GM12878 (cell line): Measurements from ENCODE around the gene B3GNT9. TPM values are rescaled to one million over a fixed set of nuclear protein-coding genes. Genes with fewer than 3 reads are reported as not detected.

Experiments
- ATAC-seq: fragments of 200-7000 bp; cut with Tn5 transposase; 3 replicates; pipeline ENCODE4 v1.9.1; 2020; ENCODE audit warnings: mild to moderate bottlenecking, moderate library complexity
- BruUV-seq: library from RNA; stranded (reverse); fragments of 400-500 nt; replicated peaks from 2 replicates; lab custom pipeline; 2021; lab: Mats Ljungman, UMichigan
- CTCF ChIA-PET: fragments of 300-600 bp; sonication (Branson Sonifier 250); formaldehyde crosslinking; extraction: SDS; loops from one replicate; lab custom pipeline; 2021; ENCODE audit warnings: inconsistent platforms; lab: Yijun Ruan, JAX
- POLR2A ChIA-PET: fragments of 350-600 bp; formaldehyde crosslinking; extraction: SDS; loops from one replicate; lab custom pipeline; 2021; ENCODE audit warnings: inconsistent platforms; lab: Charles Lee
- RAD21 ChIA-PET: fragments of 300-600 bp; sonication (Branson Sonifier 250); formaldehyde crosslinking; loops from one replicate; lab custom pipeline; 2023; ENCODE audit warnings: antibody characterized with exemption; ENCODE audit not compliant: unreplicated experiment; lab: Charles Lee
- SMC1A ChIA-PET: fragments of 300-600 bp; sonication (Branson Sonifier 250); formaldehyde crosslinking; loops from one replicate; lab custom pipeline; 2023; ENCODE audit not compliant: unreplicated experiment, uncharacterized antibody; lab: Charles Lee
- DNase-seq: peaks from one replicate; pipeline ENCODE4 v3.0.0-alpha.2; 2011; ENCODE audit warnings: low read depth, low spot score
- FAIRE-seq: peaks from 3 replicates; lab custom pipeline; 2011; peaks lifted over from hg19 to GRCh38; lab: Jason Lieb, UNC
- H2AFZ ChIP-seq: 2 replicates; pipeline ENCODE4 v1.6.0; 2011; ENCODE audit warnings: low read depth, low read length, control low read depth; ENCODE audit not compliant: control insufficient read depth
- H3K27ac ChIP-seq: 2 replicates; pipeline ENCODE4 v1.5.1; 2011; ENCODE audit warnings: control low read depth; ENCODE audit not compliant: control insufficient read depth, insufficient read depth
- H3K27me3 ChIP-seq, 2 experiments: replicated peaks in 1 of 2; 2 replicates each; pipeline versions ENCODE4 v1.6.0 to v1.6.1; 2011; ENCODE audit warnings: low read length in 1 of 2; ENCODE audit not compliant: control insufficient read depth in 2 of 2, insufficient read depth in 2 of 2
- H3K36me3 ChIP-seq, 2 experiments: 2 replicates each; pipeline ENCODE4 v1.5.1; 2011; ENCODE audit warnings: low read length in 1 of 2; ENCODE audit not compliant: control insufficient read depth in 2 of 2, insufficient read depth in 2 of 2
- H3K4me1 ChIP-seq: 2 replicates; pipeline ENCODE4 v1.6.1; 2011; ENCODE audit warnings: mild to moderate bottlenecking, low read length, moderate library complexity, mixed read lengths; ENCODE audit not compliant: control insufficient read depth, insufficient read depth
- H3K4me2 ChIP-seq: 2 replicates; pipeline ENCODE4 v1.6.0; 2011; ENCODE audit warnings: control low read depth; ENCODE audit not compliant: control insufficient read depth, insufficient read depth
- H3K4me3 ChIP-seq: fragments of 200-600 bp; sonication (generic); 2 replicates; pipeline ENCODE4 v1.5.1; 2016
- H3K79me2 ChIP-seq: 2 replicates; pipeline ENCODE4 v1.6.0; 2011; ENCODE audit warnings: low read length; ENCODE audit not compliant: control insufficient read depth, insufficient read depth
- H3K9ac ChIP-seq: 2 replicates; pipeline ENCODE4 v1.8.0; 2011; ENCODE audit warnings: low read length, control low read depth, mixed read lengths; ENCODE audit not compliant: control insufficient read depth, insufficient read depth
- H3K9me3 ChIP-seq: replicated peaks from 3 replicates; pipeline ENCODE4 v1.5.1; 2011; ENCODE audit warnings: mild to moderate bottlenecking, low read length; ENCODE audit not compliant: control insufficient read depth, insufficient read depth
- H4K20me1 ChIP-seq: 2 replicates; pipeline ENCODE4 v1.6.0; 2011; ENCODE audit not compliant: control insufficient read depth, insufficient read depth
- CHD1 ChIP-seq: IDR thresholded peaks from 2 replicates; pipeline ENCODE4 v1.6.1; 2012; ENCODE audit warnings: low read depth, low read length, improper control_type of control experiment
- GATAD2B ChIP-seq: fragments of 450-650 bp; conservative IDR thresholded peaks from 2 replicates; pipeline ENCODE4 v1.6.1; 2017; ENCODE audit warnings: low read depth, mild to moderate bottlenecking, moderate library complexity
- HCFC1 ChIP-seq: fragments of 150-350 bp; IDR thresholded peaks from 2 replicates; pipeline ENCODE4 v1.6.1; 2014; ENCODE audit warnings: low read length
- KLF5 ChIP-seq: fragments of 450-650 bp; IDR thresholded peaks from 2 replicates; pipeline ENCODE4 v1.6.1; 2014; ENCODE audit warnings: mild to moderate bottlenecking; ENCODE audit not compliant: partially characterized antibody
- NR2F1 ChIP-seq: fragments of 450-650 bp; conservative IDR thresholded peaks from 2 replicates; pipeline ENCODE4 v1.6.1; 2017; ENCODE audit warnings: mild to moderate bottlenecking
- SMAD1 ChIP-seq: fragments of 450-650 bp; IDR thresholded peaks from 2 replicates; pipeline ENCODE4 v1.6.1; 2018; ENCODE audit warnings: mild to moderate bottlenecking, low read depth; ENCODE audit not compliant: partially characterized antibody
- WGBS: methylation state at CpG from one replicate; pipeline ENCODE4 v1.1.6; 2016; ENCODE audit warnings: low lambda C conversion rate; ENCODE audit not compliant: insufficient replicate concordance, insufficient coverage; ENCODE audit errors: missing lambda C conversion rate; 5-methylcytosine and 5-hydroxymethylcytosine counted together
- in situ Hi-C: fragments of 300-500 bp; cut with MboI; formaldehyde crosslinking; loops from 9 replicates; pipeline ENCODE4 v1.14.3; 2018; ENCODE audit warnings: mixed read lengths
- intact Hi-C: fragments of 100-400 bp; cut with micrococcal nuclease; formaldehyde crosslinking; loops from one replicate; pipeline ENCODE4 v1.14.2; 2022; ENCODE audit not compliant: unreplicated experiment
- polyA plus RNA-seq, 11 experiments: library from polyadenylated mRNA; depleted of rRNA in 4 of 11; unstranded in 6 of 11; stranded (reverse) in 5 of 11; fragments of >200 nt; fragmentation: Nextera tagmentation in 4 of 11; fragmentation: Illumina TruSeq in 1 of 11; extraction: Ambion mirVana in 4 of 11; extraction: Trizol in 1 of 11; gene quantifications; 1 replicate in 1 of 11; 2 replicates in 10 of 11; pipeline versions ENCODE4 v1.2.1 to v1.2.3, GENCODE V29; 2011 to 2016; ENCODE audit warnings: inconsistent platforms in 2 of 11, missing spikeins in 2 of 11, low read depth in 1 of 11
- total RNA-seq, 4 experiments: library from RNA; depleted of rRNA in 3 of 4; stranded (reverse); fragments of >200 nt in 3 of 4; fragmentation: Illumina TruSeq in 1 of 4; extraction: Trizol in 1 of 4; gene quantifications; 2 replicates each; pipeline versions ENCODE4 v1.2.1 to v1.2.3, GENCODE V29; 2013 to 2021
- TF ChIP-seq, protein P1 (sequence below): IDR thresholded peaks from 2 replicates; pipeline ENCODE4 v1.6.1; 2011; ENCODE audit warnings: borderline replicate concordance, low read depth, mild to moderate bottlenecking, moderate library complexity, low read length; ENCODE audit not compliant: insufficient read depth, poor library complexity, severe bottlenecking
- TF ChIP-seq, protein P2 (sequence below): fragments of 450-650 bp; IDR thresholded peaks from 2 replicates; pipeline ENCODE4 v1.6.1; 2018; ENCODE audit warnings: borderline replicate concordance, mild to moderate bottlenecking; ENCODE audit not compliant: partially characterized antibody
- TF ChIP-seq, protein P3 (sequence below): fragments of 150-350 bp; IDR thresholded peaks from 2 replicates; pipeline ENCODE4 v1.6.1; 2016; ENCODE audit warnings: low read depth, low read length
- TF ChIP-seq, protein P4 (sequence below): IDR thresholded peaks from 2 replicates; pipeline ENCODE4 v1.6.1; 2011; ENCODE audit warnings: mild to moderate bottlenecking, low read depth, low read length, moderate library complexity; ENCODE audit not compliant: insufficient replicate concordance

B3GNT9 gene
- total and polyA plus RNA-seq, 10 of the 15 experiments (the other 5 are each of a cell fraction or from before 2014, with no cell fraction given), result 0.08 to 5.0 (median 1.9) TPM

DNA sequence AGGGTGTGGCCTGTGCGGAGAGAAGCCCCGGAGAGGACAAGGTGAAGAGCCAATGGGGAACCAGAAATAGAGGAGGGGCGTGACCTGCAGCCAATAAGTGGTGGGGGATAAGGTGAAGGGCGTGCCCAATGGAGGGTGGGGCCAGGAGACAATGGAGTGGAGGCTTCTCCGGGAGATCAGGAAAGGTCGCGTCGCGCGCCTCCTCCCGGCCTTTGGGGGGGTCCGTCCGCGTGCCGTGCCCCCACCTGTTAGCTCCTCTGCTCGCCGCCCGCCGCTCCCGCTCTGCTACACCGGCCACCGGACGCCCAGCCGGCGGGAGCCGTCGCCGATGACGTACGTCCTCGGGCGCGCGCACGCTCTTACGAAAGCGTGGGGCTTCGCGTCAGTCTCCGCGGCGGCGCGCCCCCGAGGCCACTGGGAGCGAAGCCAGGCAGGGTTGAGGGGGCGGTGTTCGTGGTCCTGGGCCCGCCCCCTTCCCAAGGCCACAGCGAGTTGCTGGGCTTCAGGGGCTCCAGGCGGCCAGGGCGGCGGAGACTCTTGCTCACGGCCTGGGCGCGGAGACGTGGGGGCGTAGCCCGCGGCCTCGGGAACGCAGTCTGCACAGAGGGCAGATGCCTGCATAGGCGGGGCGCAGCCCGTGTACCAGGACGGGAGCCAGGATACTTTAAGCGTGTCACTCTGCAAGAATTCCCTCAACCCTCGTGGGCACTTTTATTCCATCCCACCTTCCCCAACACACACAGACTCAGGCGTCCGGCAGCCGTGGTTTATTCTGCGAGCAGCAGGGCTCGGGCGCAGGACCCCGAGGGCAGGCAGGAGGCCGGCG is 33.0 kb upstream of the B3GNT9 start, which contains the start of gene MATCAP1:
Gene MATCAP1, minus strand, starts transcription at position 337 of the 826 bp plus-strand sequence. CDS start 3,353 bp downstream, outside the sequence.
- H3K4me3 ChIP-seq, result peak within 1 kb of the TSS; percentile 76
- peaks cover 5% of the 10 kb centered on the region for H3K79me2 ChIP-seq
- in situ Hi-C loops, result no loop called here
- peak within 1 kb of the TSS; percentile 97 for H2AFZ ChIP-seq
- peaks cover 4% of the 10 kb centered on the region for H3K4me1 ChIP-seq
- ChIA-PET SMC1A (interaction anchor here (0.8 to 1.7 kb wide), 4 partner anchors 33 to 227 kb away, joined by 3 to 7 read pairs (median 4); partner anchors contain the start of gene B3GNT9), CTCF (interaction anchor here (0.6 to 3.2 kb wide), 14 partner anchors 10 to 208 kb away, joined by 3 to 34 read pairs (median 8); partner anchors contain the start of genes B3GNT9, CBFB, FBXL8 and NOL3), RAD21 (interaction anchor here (1.5 to 2.3 kb wide), 4 partner anchors 29 to 250 kb away, joined by 3 to 9 read pairs (median 6); no protein-coding TSS in a partner anchor), POLR2A (interaction anchor here (0.5 to 1.4 kb wide), 3 partner anchors 21 to 90 kb away, joined by 3 to 4 read pairs (median 4); partner anchors contain the start of gene FHOD1)
- no peaks in the 10 kb centered on the region for H3K9me3 ChIP-seq
- FAIRE-seq (peak; percentile 100), DNase-seq (peak; percentile 91), ATAC-seq (peak; percentile 96)
- no TSS peak for BruUV-seq
- WGBS, result under 1% methylated on average over 77 of the region's 77 CpGs
- no peaks in the 10 kb centered on the region; the same call in 1 of the 2 replicates for H4K20me1 ChIP-seq
- intact Hi-C loops, result loop anchor here (2.0 kb wide), 2 partner anchors 63 to 167 kb away; partner anchors contain the start of gene FHOD1
- peak within 1 kb of the TSS; percentile 74 for H3K9ac ChIP-seq
- H3K27me3 ChIP-seq, result peaks cover 0 to 3% of the 10 kb centered on the region in 2 experiments; a peak in 2 of 4 replicates
- H3K27ac ChIP-seq, result peak within 1 kb of the TSS; percentile 84
- peak within 1 kb of the TSS; percentile 99 for H3K4me2 ChIP-seq
- H3K36me3 ChIP-seq, result no peaks in the 10 kb centered on the region
- TF ChIP-seq NR2F1 (peak; percentile 79), SMAD1 (no peak), KLF5 (no peak), CHD1 (no peak), GATAD2B (no peak; the same call in 1 of the 2 replicates), HCFC1 (no peak)
- TF ChIP-seq, protein P1, sequence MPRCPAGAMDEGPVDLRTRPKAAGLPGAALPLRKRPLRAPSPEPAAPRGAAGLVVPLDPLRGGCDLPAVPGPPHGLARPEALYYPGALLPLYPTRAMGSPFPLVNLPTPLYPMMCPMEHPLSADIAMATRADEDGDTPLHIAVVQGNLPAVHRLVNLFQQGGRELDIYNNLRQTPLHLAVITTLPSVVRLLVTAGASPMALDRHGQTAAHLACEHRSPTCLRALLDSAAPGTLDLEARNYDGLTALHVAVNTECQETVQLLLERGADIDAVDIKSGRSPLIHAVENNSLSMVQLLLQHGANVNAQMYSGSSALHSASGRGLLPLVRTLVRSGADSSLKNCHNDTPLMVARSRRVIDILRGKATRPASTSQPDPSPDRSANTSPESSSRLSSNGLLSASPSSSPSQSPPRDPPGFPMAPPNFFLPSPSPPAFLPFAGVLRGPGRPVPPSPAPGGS, result no peak
- TF ChIP-seq, protein P2, sequence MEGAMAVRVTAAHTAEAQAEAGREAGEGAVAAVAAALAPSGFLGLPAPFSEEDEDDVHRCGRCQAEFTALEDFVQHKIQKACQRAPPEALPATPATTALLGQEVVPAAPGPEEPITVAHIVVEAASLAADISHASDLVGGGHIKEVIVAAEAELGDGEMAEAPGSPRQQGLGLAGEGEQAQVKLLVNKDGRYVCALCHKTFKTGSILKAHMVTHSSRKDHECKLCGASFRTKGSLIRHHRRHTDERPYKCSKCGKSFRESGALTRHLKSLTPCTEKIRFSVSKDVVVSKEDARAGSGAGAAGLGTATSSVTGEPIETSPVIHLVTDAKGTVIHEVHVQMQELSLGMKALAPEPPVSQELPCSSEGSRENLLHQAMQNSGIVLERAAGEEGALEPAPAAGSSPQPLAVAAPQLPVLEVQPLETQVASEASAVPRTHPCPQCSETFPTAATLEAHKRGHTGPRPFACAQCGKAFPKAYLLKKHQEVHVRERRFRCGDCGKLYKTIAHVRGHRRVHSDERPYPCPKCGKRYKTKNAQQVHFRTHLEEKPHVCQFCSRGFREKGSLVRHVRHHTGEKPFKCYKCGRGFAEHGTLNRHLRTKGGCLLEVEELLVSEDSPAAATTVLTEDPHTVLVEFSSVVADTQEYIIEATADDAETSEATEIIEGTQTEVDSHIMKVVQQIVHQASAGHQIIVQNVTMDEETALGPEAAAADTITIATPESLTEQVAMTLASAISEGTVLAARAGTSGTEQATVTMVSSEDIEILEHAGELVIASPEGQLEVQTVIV, result no peak
- TF ChIP-seq, protein P3, sequence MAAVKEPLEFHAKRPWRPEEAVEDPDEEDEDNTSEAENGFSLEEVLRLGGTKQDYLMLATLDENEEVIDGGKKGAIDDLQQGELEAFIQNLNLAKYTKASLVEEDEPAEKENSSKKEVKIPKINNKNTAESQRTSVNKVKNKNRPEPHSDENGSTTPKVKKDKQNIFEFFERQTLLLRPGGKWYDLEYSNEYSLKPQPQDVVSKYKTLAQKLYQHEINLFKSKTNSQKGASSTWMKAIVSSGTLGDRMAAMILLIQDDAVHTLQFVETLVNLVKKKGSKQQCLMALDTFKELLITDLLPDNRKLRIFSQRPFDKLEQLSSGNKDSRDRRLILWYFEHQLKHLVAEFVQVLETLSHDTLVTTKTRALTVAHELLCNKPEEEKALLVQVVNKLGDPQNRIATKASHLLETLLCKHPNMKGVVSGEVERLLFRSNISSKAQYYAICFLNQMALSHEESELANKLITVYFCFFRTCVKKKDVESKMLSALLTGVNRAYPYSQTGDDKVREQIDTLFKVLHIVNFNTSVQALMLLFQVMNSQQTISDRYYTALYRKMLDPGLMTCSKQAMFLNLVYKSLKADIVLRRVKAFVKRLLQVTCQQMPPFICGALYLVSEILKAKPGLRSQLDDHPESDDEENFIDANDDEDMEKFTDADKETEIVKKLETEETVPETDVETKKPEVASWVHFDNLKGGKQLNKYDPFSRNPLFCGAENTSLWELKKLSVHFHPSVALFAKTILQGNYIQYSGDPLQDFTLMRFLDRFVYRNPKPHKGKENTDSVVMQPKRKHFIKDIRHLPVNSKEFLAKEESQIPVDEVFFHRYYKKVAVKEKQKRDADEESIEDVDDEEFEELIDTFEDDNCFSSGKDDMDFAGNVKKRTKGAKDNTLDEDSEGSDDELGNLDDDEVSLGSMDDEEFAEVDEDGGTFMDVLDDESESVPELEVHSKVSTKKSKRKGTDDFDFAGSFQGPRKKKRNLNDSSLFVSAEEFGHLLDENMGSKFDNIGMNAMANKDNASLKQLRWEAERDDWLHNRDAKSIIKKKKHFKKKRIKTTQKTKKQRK, result no peak; the same call in 1 of the 2 replicates
- TF ChIP-seq, protein P4, sequence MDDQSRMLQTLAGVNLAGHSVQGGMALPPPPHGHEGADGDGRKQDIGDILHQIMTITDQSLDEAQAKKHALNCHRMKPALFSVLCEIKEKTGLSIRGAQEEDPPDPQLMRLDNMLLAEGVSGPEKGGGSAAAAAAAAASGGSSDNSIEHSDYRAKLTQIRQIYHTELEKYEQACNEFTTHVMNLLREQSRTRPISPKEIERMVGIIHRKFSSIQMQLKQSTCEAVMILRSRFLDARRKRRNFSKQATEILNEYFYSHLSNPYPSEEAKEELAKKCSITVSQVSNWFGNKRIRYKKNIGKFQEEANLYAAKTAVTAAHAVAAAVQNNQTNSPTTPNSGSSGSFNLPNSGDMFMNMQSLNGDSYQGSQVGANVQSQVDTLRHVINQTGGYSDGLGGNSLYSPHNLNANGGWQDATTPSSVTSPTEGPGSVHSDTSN, result peak; percentile 97
